Measurements from ENCODE around the gene FAM114A1.
A peak's percentile ranks its signal among the peaks of the same experiment; 100 is the strongest.

The FAM114A1 gene

GRCh38 chr4:38867478-38868058 lies at the start of gene FAM114A1:
Gene FAM114A1 (plus strand): TSS chr4:38867806. CDS start chr4:38878079, 10,273 bp downstream.
- peak in 1 of 2 donors; percentile 18 for DNase-seq (ENCODE audit: low read depth in 2 of 2)

GRCh38 chr4:38818441-38818976 lies 49.1 kb upstream of the FAM114A1 start:
- no peak for DNase-seq (ENCODE audit: low read depth in 2 of 2)

- DNase-seq (ENCODE audit: low read depth in 2 of 2): no peak
These were observed 48.0 kb upstream of the FAM114A1 start for GRCh38 chr4:38819569-38819968.

- no peak for DNase-seq (ENCODE audit: low read depth in 2 of 2)
These were observed 47.1 kb upstream of the FAM114A1 start for GRCh38 chr4:38820329-38821061.

GRCh38 chr4:38821739-38822138 lies 45.9 kb upstream of the FAM114A1 start:
- DNase-seq (ENCODE audit: low read depth in 2 of 2): no peak

- DNase-seq (ENCODE audit: low read depth in 2 of 2): no peak
These were observed 44.8 kb upstream of the FAM114A1 start for GRCh38 chr4:38822748-38823303.

GRCh38 chr4:38823766-38824165 lies 43.8 kb upstream of the FAM114A1 start:
- no peak for DNase-seq (ENCODE audit: low read depth in 2 of 2)

- DNase-seq (ENCODE audit: low read depth in 2 of 2): no peak
These were observed 38.4 kb upstream of the FAM114A1 start for GRCh38 chr4:38829237-38829636.

GRCh38 chr4:38831653-38832052 lies 36.0 kb upstream of the FAM114A1 start:
- no peak for DNase-seq (ENCODE audit: low read depth in 2 of 2)

GRCh38 chr4:38832206-38832605 lies 35.4 kb upstream of the FAM114A1 start:
- DNase-seq (ENCODE audit: low read depth in 2 of 2): no peak

GRCh38 chr4:38832624-38833528 lies 34.7 kb upstream of the FAM114A1 start:
- no peak for DNase-seq (ENCODE audit: low read depth in 2 of 2)

- no peak for DNase-seq (ENCODE audit: low read depth in 2 of 2)
These were observed 33.0 kb upstream of the FAM114A1 start for GRCh38 chr4:38834570-38834969.

- no peak for DNase-seq (ENCODE audit: low read depth in 2 of 2)
These were observed 30.3 kb upstream of the FAM114A1 start for GRCh38 chr4:38837334-38837733.

- DNase-seq (ENCODE audit: low read depth in 2 of 2): no peak
These were observed 29.8 kb upstream of the FAM114A1 start for GRCh38 chr4:38837849-38838248.

GRCh38 chr4:38842994-38843393 lies 24.6 kb upstream of the FAM114A1 start:
- DNase-seq (ENCODE audit: low read depth in 2 of 2): no peak

GRCh38 chr4:38846015-38846414 lies 21.6 kb upstream of the FAM114A1 start:
- DNase-seq (ENCODE audit: low read depth in 2 of 2): no peak

GRCh38 chr4:38855466-38855865 lies 12.1 kb upstream of the FAM114A1 start:
- no peak for DNase-seq (ENCODE audit: low read depth in 2 of 2)

- no peak for DNase-seq (ENCODE audit: low read depth in 2 of 2)
These were observed 11.6 kb upstream of the FAM114A1 start for GRCh38 chr4:38856046-38856445.

GRCh38 chr4:38856524-38857337 lies 10.9 kb upstream of the FAM114A1 start, which contains the start of gene TLR6:
Gene TLR6 (minus strand): TSS chr4:38856817. CDS start chr4:38829473, 27,344 bp downstream.
- peak; percentile 18 to 48 for DNase-seq (ENCODE audit: low read depth in 2 of 2)

GRCh38 chr4:38857354-38858096 lies 10.1 kb upstream of the FAM114A1 start:
- no peak for DNase-seq (ENCODE audit: low read depth in 2 of 2)
